Measurements from ENCODE around the gene SLC8A2. TPM values are rescaled to one million over a fixed set of nuclear protein-coding genes. Genes with fewer than 3 reads are reported as not detected.

SLC8A2 gene
- polyA plus RNA-seq, 1 donor from 2014 or later = 14.1 TPM

- no peaks in the 10 kb centered on the region for H3K27me3 ChIP-seq (ENCODE audit: insufficient read depth, low read depth, low read length)
- no peak overlapping the region for H3K27ac ChIP-seq (ENCODE audit: low read length)
- no peaks in the 10 kb centered on the region for H3K9me2 ChIP-seq (ENCODE audit: insufficient read depth, low read length)
- no peaks in the 10 kb centered on the region for H3F3A ChIP-seq (ENCODE audit: insufficient read depth, low read length, poor library complexity, severe bottlenecking)
- no peaks in the 10 kb centered on the region for H4K20me1 ChIP-seq (ENCODE audit: insufficient read depth)
- H3K79me2 ChIP-seq (replicated peaks; ENCODE audit: insufficient read depth, low read length) = no peaks in the 10 kb centered on the region
- H3K4me3 ChIP-seq (ENCODE audit: low read length) = no peak overlapping the region
- no peak overlapping the region for H2AFZ ChIP-seq (ENCODE audit: low read depth, low read length)
- H3K9me3 ChIP-seq (ENCODE audit: low read length) = no peaks in the 10 kb centered on the region
- H3K4me2 ChIP-seq (ENCODE audit: low read length) = no peak overlapping the region
- no peak for TF ChIP-seq REST (IDR thresholded peaks at IDR 0.05; ENCODE audit: borderline replicate concordance)
- no peak for TF ChIP-seq EZH2 (IDR thresholded peaks at IDR 0.05; ENCODE audit: borderline replicate concordance, insufficient read depth, low read length, poor library complexity, severe bottlenecking)
- no peak for TF ChIP-seq EP300 (conservative IDR thresholded peaks at IDR 0.05; ENCODE audit: poor library complexity, severe bottlenecking)
- no peak for TF ChIP-seq POLR2AphosphoS5 (IDR thresholded peaks at IDR 0.05)
- TF ChIP-seq MXI1 (conservative IDR thresholded peaks at IDR 0.05; ENCODE audit: poor library complexity, severe bottlenecking) = no peak
- no peak for TF ChIP-seq RAD21 (conservative IDR thresholded peaks at IDR 0.05)
- no peak overlapping the region for H3K9ac ChIP-seq (ENCODE audit: low read length)
- H3K36me3 ChIP-seq (ENCODE audit: insufficient read depth, low read length) = no peaks in the 10 kb centered on the region
Observed at GRCh38 chr19:47498561-47498960, 26.9 kb upstream of the SLC8A2 start.

GRCh38 chr19:47497821-47498520 is 26.3 kb upstream of the SLC8A2 start:
- no peak overlapping the region for H2AFZ ChIP-seq (ENCODE audit: low read depth, low read length)
- no peak overlapping the region for H3K4me2 ChIP-seq (ENCODE audit: low read length)
- no peaks in the 10 kb centered on the region for H3K27me3 ChIP-seq (ENCODE audit: insufficient read depth, low read depth, low read length)
- TF ChIP-seq CTCF (IDR thresholded peaks at IDR 0.05; ENCODE audit: poor library complexity, severe bottlenecking) = no peak
- TF ChIP-seq MXI1 (conservative IDR thresholded peaks at IDR 0.05; ENCODE audit: poor library complexity, severe bottlenecking) = no peak
- no peaks in the 10 kb centered on the region for H3K79me2 ChIP-seq (replicated peaks; ENCODE audit: insufficient read depth, low read length)
- no peak overlapping the region for H3K27ac ChIP-seq (ENCODE audit: low read length)
- H3K9ac ChIP-seq (ENCODE audit: low read length) = no peak overlapping the region
- no peaks in the 10 kb centered on the region for H3K36me3 ChIP-seq (ENCODE audit: insufficient read depth, low read length)
- H3K4me3 ChIP-seq (ENCODE audit: low read length) = no peak overlapping the region
- no peaks in the 10 kb centered on the region for H3K9me2 ChIP-seq (ENCODE audit: insufficient read depth, low read length)
- H4K20me1 ChIP-seq (ENCODE audit: insufficient read depth) = no peaks in the 10 kb centered on the region
- no peaks in the 10 kb centered on the region for H3F3A ChIP-seq (ENCODE audit: insufficient read depth, low read length, poor library complexity, severe bottlenecking)
- H3K9me3 ChIP-seq (ENCODE audit: low read length) = no peaks in the 10 kb centered on the region
